GM12891 (cell line): ENCODE measurements around the gene SND1.

Source experiments
- PAX5 ChIP-seq: IDR thresholded peaks from 2 replicates; pipeline ENCODE4 v1.6.1; 2011; ENCODE audit warnings: low read length, moderate library complexity, mild to moderate bottlenecking; ENCODE audit not compliant: insufficient read depth, severe bottlenecking
- POLR2A ChIP-seq: IDR thresholded peaks from 2 replicates; pipeline ENCODE4 v1.6.1; 2011; ENCODE audit warnings: low read depth, low read length, control low read depth
- POLR2AphosphoS5 ChIP-seq: IDR thresholded peaks from 2 replicates; pipeline ENCODE4 v1.6.1; 2011; ENCODE audit warnings: low read depth, low read length, control low read depth
- SPI1 ChIP-seq: IDR thresholded peaks from 2 replicates; pipeline ENCODE4 v1.6.1; 2011; ENCODE audit warnings: low read depth, low read length, control low read depth
- TAF1 ChIP-seq: IDR thresholded peaks from 2 replicates; pipeline ENCODE4 v1.6.1; 2011; ENCODE audit warnings: low read depth, low read length, control low read depth

- TF ChIP-seq POLR2AphosphoS5 (no peak), POLR2A (no peak), TAF1 (no peak), PAX5 (no peak), SPI1 (no peak)
These were observed 66.3 kb downstream of the SND1 start for GRCh38 chr7:127718340-127718679.
